Cardiac fibroblast (primary cell): ENCODE results near the gene RCE1.

ENCODE experiments used
- DNase-seq, 2 donors: peaks; one replicate each; pipeline versions ENCODE4 v3.0.0 to v3.0.0-alpha.2; 2010; ENCODE audit warnings: low read depth in 2 of 2
- H3K4me3 ChIP-seq, 2 donors: replicated peaks in 1 of 2; 1 replicate in 1 of 2; 2 replicates in 1 of 2; pipeline ENCODE4 v1.5.1; 2011; ENCODE audit warnings: low read depth in 2 of 2, low read length in 2 of 2, mild to moderate bottlenecking in 2 of 2, moderate library complexity in 1 of 2
- CTCF ChIP-seq: IDR thresholded peaks from one replicate; pipeline ENCODE4 v1.5.1; 2011; ENCODE audit warnings: low read depth, mild to moderate bottlenecking, low read length, inconsistent platforms

The RCE1 gene

DNA sequence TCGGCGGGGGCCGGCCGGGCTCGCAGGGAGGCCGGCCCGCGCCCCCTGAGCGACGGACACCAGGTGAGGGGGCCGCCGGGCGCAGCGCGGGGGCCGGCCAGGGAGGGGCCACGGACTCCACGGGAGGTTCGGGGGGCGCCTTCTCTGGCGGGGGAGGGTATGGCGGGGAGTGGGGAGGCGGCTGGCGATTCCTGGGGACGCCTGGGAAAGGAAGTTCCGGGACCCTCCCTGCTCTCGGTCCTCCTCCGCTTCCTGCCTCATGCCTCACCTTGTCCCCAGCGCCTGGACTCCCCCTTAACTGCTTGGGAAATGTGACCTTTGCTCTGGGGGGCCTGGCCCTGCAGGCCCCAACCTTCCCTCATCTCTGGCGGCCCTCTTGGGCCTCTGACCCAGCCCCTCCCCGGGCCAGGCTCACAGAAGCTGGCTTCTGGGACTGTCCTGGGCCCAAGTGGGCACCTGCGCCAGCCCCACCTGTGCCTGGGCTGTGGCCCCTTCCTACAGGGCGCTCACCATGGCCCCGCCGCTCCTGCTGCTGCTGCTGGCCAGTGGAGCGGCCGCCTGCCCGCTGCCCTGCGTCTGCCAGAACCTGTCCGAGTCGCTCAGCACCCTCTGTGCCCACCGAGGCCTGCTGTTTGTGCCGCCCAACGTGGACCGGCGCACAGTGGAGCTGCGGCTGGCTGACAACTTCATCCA is 14.1 kb downstream of the RCE1 start:
- no peak for DNase-seq
- peak overlapping the region; percentile 47 to 68 for H3K4me3 ChIP-seq

DNA sequence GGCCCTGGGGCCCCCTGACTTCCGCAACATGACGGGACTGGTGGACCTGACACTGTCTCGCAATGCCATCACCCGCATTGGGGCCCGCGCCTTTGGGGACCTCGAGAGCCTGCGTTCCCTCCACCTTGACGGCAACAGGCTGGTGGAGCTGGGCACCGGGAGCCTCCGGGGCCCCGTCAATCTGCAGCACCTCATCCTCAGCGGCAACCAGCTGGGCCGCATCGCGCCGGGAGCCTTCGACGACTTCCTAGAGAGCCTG is 14.6 kb downstream of the RCE1 start:
- no peak for TF ChIP-seq CTCF
- no peak for DNase-seq
- peak overlapping the region; percentile 19 to 68 for H3K4me3 ChIP-seq

More for the DNA sequence above, 14.1 kb downstream of the RCE1 start:
- no peak for TF ChIP-seq CTCF

- TF ChIP-seq CTCF, result no peak
- no peak overlapping the region for H3K4me3 ChIP-seq
- DNase-seq, result no peak
Observed at GRCh38 chr11:66858186-66858938, 15.1 kb downstream of the RCE1 start.

GRCh38 chr11:66858939-66859685 is 15.9 kb downstream of the RCE1 start:
- no peak for TF ChIP-seq CTCF
- H3K4me3 ChIP-seq, result no peak overlapping the region
- no peak for DNase-seq

- no peak for DNase-seq
- H3K4me3 ChIP-seq, result no peak overlapping the region
- no peak for TF ChIP-seq CTCF
Observed at GRCh38 chr11:66859686-66860448, 16.6 kb downstream of the RCE1 start.

GRCh38 chr11:66860449-66860831 is 17.2 kb downstream of the RCE1 start:
- no peak overlapping the region for H3K4me3 ChIP-seq
- TF ChIP-seq CTCF, result no peak
- no peak for DNase-seq
